HG03159 (cell line): ENCODE results near the gene MBD2.
"Not testable (repeated sequence)": the region's sequence is repeated elsewhere in the genome, so short reads cannot be mapped to it uniquely, and the experiment has no call there.

Experiments used
- ATAC-seq: cut with Tn5 transposase; IDR thresholded peaks from one replicate; pipeline ENCODE4 v1.9.1; 2021; ENCODE audit warnings: mild to moderate bottlenecking, moderate library complexity; ENCODE audit not compliant: unreplicated experiment

MBD2 gene, protein sequence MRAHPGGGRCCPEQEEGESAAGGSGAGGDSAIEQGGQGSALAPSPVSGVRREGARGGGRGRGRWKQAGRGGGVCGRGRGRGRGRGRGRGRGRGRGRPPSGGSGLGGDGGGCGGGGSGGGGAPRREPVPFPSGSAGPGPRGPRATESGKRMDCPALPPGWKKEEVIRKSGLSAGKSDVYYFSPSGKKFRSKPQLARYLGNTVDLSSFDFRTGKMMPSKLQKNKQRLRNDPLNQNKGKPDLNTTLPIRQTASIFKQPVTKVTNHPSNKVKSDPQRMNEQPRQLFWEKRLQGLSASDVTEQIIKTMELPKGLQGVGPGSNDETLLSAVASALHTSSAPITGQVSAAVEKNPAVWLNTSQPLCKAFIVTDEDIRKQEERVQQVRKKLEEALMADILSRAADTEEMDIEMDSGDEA

DNA sequence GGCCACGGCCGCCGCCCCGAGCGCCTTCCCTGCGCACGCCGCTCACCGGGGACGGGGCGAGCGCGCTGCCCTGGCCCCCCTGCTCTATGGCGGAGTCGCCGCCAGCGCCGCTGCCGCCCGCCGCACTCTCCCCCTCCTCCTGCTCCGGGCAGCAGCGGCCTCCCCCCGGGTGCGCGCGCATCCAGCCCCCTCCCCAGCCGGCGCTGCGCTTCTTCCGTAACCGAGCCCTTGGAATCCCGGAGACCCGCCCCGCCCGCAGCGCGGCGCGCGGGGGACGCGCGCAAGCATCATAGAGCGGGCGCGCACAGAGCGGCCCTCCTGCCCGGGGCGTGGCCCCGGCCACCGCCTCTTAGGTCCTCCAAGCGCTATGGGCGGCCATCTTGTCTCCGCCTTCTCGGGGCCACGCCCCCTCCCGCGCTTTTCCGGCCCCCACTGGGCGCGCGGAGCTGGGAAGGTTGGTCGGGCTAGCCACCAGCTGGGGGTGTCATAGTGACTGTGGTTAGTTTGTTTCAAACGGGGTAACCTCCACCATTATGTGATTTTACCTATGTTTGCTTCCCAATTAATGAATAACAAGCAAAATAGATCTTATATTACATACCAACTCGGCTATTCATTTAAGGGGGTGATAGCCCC lies at the start of gene MBD2:
TSS of gene MBD2 (minus strand) at position 291 of the 636 bp plus-strand sequence. CDS start at position 181, 110 bp downstream.
- peak; percentile 89 for ATAC-seq

DNA sequence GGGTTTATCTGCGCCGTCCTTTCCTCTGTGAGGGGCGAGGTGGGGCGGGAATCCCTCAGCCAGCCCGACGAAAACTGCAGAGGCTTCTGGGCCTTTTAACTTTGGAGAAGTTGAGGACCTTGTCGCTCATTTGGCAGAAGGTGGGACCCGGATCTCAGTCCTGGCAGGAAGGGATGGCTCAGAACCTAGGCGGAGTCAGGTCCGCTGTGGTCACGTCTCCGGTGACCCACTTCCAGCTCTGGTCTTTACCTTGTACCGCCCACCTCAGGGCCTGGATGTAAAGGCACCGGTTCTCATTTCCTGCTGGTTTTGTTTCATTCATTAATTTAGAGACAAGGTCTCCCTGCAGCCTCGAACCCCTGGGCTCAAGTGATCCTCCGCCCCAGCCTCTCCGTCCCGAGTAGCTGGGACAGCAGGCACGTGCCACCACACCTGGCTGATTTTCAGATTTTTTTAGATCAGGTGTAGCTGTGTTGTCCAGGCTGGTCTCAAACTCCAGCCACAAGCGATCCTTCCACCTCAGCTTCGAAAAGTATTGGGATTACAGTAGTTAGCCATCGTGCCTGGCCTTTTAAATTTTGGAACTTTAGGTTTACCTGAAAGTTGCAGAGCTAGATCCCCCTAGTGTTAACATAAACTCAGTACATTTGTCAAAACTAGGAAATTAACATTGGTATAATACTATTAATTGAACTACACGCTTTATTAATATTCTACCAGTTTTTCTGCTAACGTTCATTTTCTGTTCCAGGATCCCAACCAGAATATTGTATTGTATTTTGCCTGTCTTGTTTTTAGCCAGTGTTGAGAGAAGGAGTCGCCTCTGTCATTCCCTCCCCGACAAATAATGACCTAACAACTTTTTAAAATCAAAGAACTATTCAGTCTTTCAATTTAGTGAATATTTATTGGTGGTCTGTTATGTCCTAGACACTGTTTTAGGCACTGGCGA lies 45.7 kb upstream of the MBD2 start:
- peak; percentile 40 for ATAC-seq

DNA sequence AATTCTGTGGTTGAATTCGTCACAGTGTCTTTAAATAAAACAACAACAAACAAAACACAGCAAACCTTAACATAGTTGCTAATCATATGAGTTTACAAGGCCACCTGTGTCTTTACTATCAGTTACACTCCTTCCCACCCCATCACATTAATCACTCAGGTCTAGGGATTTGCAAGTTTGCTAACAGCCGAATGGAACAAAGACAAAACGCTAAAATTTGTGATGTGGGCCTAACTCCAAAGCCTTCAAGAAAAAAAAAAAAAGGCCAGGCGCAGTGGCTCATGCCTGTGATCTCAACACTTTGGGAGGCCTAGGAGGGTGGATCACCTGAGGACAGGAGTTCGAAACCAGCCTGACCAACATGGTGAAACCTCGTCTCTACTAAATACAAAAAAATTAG lies 44.3 kb upstream of the MBD2 start:
- no peak for ATAC-seq

- no peak for ATAC-seq
Observed at GRCh38 chr18:54267701-54268100, 43.2 kb upstream of the MBD2 start.

DNA sequence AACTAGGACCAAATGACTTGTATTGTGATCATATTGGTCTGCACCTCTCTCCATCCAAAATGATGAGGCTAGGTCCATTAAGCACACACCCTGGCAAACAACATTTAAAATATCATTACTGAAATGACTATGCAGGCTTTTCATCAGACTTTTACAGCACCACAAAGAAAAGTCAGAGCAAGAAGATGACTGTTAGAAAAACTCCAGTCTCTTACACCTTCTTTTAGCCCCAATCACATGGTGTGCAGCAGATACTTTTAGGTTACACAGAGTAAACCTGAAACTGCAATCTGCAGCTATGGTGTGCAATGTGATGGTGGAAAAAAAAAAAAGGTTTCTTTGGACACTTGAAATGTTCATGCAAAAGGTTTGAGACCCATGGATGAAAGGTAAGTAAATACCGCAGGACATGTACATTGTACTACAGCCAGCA lies 39.5 kb upstream of the MBD2 start:
- ATAC-seq: peak; percentile 79

DNA sequence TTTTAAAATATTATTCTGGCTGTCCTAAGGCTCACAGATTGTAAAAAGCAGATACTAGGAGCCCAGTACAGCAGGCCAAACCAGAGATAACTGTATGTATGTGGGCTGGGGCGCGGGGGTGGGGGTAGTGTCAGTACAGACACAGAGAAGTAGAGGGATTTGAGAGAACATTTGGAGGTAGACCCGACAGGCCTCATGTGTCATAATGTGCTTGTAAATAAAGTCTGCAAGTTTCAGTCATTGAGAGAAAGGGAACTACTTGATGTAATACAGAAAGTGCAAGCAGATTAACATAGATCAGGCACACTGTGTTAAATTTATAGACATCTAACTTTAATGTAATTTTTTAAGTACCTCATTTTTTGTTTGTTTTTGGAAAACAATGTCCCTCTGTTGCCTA lies 37.4 kb upstream of the MBD2 start:
- peak; percentile 80 for ATAC-seq

DNA sequence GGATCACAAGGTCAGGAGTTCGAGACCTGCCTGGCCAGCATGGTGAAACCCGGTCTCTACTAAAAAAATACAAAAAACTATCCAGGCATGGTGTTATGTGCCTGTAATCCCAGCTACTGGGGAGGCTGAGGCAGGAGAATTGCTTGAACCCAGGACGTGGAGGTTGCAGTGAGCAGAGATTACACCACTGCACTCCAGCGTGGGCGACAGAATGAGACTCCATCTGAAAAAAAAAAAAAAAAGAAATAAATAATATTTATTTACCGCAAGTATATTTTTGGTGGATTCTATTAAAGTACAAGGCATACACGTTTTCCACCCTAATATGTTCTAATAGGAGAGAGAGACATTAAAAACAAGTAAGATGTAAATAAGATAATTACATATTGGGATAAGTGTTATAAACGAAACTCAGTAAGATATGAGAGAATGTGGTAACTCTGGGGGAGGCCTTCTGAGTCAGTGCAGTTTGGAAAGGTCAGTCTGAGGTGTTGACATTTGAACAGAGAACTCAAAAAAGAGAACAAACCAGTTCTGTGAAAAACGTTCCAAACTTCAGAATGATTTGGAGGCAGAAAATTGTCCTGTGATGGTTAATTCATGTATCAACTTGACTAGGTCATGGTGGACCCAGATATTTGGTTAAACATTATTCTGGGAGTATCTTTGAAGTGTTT lies 36.1 kb upstream of the MBD2 start:
- peak; percentile 28 for ATAC-seq

DNA sequence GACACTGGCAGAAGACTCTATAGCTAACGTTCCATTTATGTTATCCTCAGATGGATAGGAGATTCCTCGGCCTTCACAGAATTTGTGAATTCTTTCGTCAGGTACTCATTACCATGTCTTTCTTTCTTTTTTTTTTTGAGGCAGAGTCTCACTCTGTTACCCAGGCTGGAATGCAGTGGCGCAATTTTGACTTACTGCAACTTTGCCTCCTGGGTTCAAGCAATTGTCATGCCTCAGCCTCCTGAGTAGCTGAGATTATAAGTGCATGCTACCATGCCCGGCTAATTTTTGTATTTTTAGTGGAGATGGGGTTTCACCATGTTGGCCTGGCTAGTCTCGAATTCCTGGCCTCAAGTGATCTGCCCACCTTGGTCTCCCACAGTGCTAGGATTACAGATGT lies 33.3 kb upstream of the MBD2 start:
- ATAC-seq: not testable (repeated sequence)

DNA sequence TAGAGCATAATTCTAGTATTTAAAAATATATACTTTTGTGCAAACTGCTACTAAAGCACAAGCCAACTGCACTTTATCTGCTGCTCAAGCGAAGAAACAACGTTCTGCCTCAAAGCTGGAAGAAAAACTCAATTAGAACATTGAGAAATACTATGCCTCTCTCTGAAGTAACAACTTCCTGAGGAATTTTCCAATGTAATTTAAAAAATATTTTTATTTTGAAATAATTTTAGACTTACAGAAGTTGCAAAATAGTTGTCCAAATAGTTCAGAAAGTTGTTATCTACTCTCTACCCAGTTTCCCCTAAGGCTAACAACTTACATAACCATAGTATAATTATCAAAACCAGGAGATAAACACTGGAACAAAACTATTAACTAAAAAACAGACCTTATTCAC lies 32.5 kb upstream of the MBD2 start:
- ATAC-seq: no peak

DNA sequence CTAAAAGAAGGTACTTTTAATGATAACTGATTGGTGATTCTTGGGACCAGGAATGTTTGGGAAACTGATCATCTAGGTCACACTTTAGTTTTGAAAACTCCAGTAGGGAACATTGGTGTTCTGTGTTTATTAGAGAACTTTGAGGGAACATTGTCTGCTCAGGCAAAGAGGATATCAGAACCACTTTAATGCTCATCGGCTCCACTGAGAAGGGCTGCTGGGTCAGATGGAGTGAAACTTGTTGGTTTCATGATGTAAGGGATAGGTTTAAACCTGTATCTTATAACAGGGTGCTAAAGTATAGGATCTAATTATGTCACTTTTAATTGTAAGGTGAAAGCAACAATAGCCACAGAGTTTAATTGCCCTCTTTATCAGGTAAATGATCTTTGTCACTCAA lies 30.7 kb upstream of the MBD2 start:
- no peak for ATAC-seq

GRCh38 chr18:54254265-54254758 lies 29.8 kb upstream of the MBD2 start:
- ATAC-seq: no peak

- ATAC-seq: no peak
Observed at GRCh38 chr18:54251606-54252390, 27.3 kb upstream of the MBD2 start.

DNA sequence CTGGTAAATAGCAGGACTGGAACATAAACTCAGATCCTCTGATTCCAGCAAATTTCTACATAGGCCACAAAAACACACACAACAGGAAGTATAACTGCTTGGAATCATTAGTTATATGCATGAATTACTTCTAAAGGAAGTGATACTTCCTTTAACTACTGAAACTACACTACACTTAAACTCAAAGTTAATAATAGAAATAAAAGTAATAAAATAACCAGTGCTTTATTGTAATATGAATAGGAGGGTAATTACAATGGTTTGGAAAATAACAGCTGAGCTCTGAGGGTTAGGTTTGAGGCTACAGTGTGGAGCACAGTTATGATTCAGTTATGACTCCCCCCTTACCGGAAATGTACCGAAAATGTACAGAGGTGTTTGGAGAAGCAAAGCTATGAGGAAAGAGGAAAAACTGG lies 26.4 kb upstream of the MBD2 start:
- ATAC-seq: peak; percentile 77

GRCh38 chr18:54247511-54248175 lies 23.2 kb upstream of the MBD2 start:
- ATAC-seq: no peak

DNA sequence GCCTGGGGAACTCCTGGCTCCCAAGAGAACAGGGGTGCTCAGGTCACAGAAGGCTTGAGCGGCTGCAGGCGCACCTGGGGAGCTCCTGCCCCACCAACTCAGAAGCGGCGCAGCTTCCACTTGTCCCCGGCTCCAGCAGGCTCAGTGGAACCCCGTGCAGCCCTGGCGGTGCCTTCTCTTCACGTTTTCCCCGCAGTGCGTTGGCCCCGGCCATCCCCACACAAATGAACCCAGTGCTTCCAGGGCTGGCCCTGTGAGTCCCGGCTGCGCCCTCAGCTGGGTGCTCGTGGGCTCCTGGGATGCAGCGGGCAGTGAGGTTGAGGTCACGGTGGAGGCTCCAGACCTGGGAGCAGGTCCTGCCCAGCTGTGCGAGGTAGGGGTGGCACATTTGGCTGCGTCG lies 17.9 kb upstream of the MBD2 start:
- ATAC-seq: no peak

DNA sequence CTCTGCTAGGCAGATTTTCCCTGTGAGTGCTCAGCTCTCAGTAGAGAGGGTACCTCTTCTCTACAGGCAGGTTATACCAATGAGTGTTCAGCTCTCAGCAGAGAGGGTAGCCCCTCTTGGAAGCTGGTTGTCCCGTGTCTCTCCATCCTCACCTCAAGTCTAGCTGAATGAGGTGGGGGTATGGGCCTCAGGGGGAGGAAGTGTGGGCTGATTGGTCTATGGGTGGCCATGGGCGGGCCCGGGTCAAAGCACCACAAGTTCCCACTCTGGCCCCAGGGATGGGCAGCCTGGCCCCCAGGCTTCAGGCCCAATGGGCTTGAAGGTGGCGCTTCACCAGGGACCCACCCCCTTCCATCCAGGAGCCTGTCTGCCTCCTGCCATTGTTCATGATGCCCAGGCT lies 17.0 kb upstream of the MBD2 start:
- ATAC-seq: no peak

- no peak for ATAC-seq
Observed at GRCh38 chr18:54240629-54241107, 16.2 kb upstream of the MBD2 start.

- ATAC-seq: no peak
Observed at GRCh38 chr18:54239601-54240000, 15.1 kb upstream of the MBD2 start.

GRCh38 chr18:54239091-54239490 lies 14.6 kb upstream of the MBD2 start:
- no peak for ATAC-seq
